ENCODE results near the gene MRPS7.

Gene MRPS7

GRCh38 chr17:75261336-75262111 is at the start of gene MRPS7, which contains the start of gene GGA3:
TSS of gene MRPS7 (plus strand) at chr17:75261879. CDS start at chr17:75261901, 22 bp downstream.
TSS of gene GGA3 (minus strand) at chr17:75261606. CDS start at chr17:75261587, 19 bp downstream.
- peak within 1 kb of the TSS; percentile 68 for H3K4me3 ChIP-seq (ENCODE audit: low read depth, low read length)
- DNase-seq (ENCODE audit: low read depth), result no peak
- TF ChIP-seq CTCF (IDR thresholded peaks at IDR 0.05; ENCODE audit: low read depth, low read length, missing control alignments), result no peak

GRCh38 chr17:75218131-75218530 is 43.5 kb upstream of the MRPS7 start:
- TF ChIP-seq CTCF (IDR thresholded peaks at IDR 0.05; ENCODE audit: low read depth, low read length, missing control alignments), result no peak

GRCh38 chr17:75219815-75220214 is 41.9 kb upstream of the MRPS7 start:
- TF ChIP-seq CTCF (IDR thresholded peaks at IDR 0.05; ENCODE audit: low read depth, low read length, missing control alignments), result no peak
- DNase-seq (ENCODE audit: low read depth), result no peak
- H3K4me3 ChIP-seq (ENCODE audit: low read depth, low read length), result no peak overlapping the region

More at GRCh38 chr17:75218131-75218530, 43.5 kb upstream of the MRPS7 start:
- DNase-seq (ENCODE audit: low read depth), result no peak
- H3K4me3 ChIP-seq (ENCODE audit: low read depth, low read length), result no peak overlapping the region

- H3K4me3 ChIP-seq (ENCODE audit: low read depth, low read length), result no peak overlapping the region
- TF ChIP-seq CTCF (IDR thresholded peaks at IDR 0.05; ENCODE audit: low read depth, low read length, missing control alignments), result no peak
- DNase-seq (ENCODE audit: low read depth), result no peak
Observed at GRCh38 chr17:75225016-75225415, 36.7 kb upstream of the MRPS7 start.

GRCh38 chr17:75227729-75228128 is 34.0 kb upstream of the MRPS7 start:
- no peak for TF ChIP-seq CTCF (IDR thresholded peaks at IDR 0.05; ENCODE audit: low read depth, low read length, missing control alignments)
- no peak for DNase-seq (ENCODE audit: low read depth)
- H3K4me3 ChIP-seq (ENCODE audit: low read depth, low read length), result no peak overlapping the region

- no peak for TF ChIP-seq CTCF (IDR thresholded peaks at IDR 0.05; ENCODE audit: low read depth, low read length, missing control alignments)
- no peak overlapping the region for H3K4me3 ChIP-seq (ENCODE audit: low read depth, low read length)
- no peak for DNase-seq (ENCODE audit: low read depth)
Observed at GRCh38 chr17:75228305-75228704, 33.4 kb upstream of the MRPS7 start.

- no peak for TF ChIP-seq CTCF (IDR thresholded peaks at IDR 0.05; ENCODE audit: low read depth, low read length, missing control alignments)
Observed at GRCh38 chr17:75228847-75229246, 32.8 kb upstream of the MRPS7 start.

More at GRCh38 chr17:75228847-75229246, 32.8 kb upstream of the MRPS7 start:
- DNase-seq (ENCODE audit: low read depth), result no peak
- H3K4me3 ChIP-seq (ENCODE audit: low read depth, low read length), result no peak overlapping the region
